Measurements from ENCODE around the gene CCL1.

Gene CCL1

DNA sequence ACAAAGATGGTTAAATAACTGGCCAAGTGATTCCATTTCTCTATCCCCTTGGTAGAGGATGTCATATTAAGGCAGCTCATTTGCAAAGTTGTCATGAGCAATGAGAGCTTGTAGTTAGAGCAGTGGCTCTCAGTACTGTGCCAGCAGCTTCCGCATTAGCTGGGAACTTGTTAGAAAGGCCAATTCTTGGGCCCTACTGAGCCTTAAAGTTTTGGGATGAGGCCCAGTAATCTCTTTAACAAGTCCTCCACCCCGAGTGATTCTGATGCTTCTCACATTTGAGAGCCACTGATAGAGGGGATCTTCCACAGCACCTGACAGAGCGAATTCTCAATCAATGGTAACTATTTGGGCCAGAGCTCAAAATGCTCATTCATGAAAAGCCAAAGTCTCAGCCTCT is 20.2 kb upstream of the CCL1 start:
- DNase-seq (ENCODE audit: low read depth) = no peak

- DNase-seq (ENCODE audit: low read depth) = no peak
Observed at GRCh38 chr17:34382621-34383124, 19.6 kb upstream of the CCL1 start.

GRCh38 chr17:34379868-34380267 is 16.8 kb upstream of the CCL1 start:
- no peak for DNase-seq (ENCODE audit: low read depth)

GRCh38 chr17:34378664-34379101 is 15.7 kb upstream of the CCL1 start:
- no peak for DNase-seq (ENCODE audit: low read depth)

- no peak for DNase-seq (ENCODE audit: low read depth)
Observed at GRCh38 chr17:34377078-34377823, 14.2 kb upstream of the CCL1 start.

DNA sequence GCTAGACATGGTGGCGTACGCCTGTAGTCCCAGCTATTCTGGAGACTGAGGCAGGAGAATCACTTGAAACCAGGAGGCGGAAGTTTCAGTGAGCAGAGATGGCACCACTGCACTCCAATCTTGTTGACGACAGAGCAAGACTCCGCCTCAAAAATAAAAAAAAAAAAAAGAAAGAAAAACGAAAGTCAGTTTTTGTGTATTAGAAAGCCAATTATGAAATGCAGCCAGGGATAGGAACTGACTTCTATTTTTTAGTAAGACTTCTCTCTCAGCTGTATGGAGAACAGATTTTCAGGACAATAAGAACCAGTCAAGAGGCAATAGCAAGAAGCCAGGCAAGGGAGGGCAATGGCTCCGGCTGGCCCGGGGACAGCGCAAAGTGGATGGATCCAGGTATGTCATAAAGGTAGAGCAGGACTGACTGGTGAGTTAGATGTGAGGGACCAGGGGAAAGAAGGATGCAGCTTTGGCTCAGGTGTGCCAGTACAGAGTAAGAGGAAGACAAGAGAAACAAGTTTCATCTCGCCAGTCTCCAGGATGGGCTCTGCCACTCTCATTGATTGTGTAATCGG is 12.5 kb upstream of the CCL1 start:
- DNase-seq (ENCODE audit: low read depth) = no peak

DNA sequence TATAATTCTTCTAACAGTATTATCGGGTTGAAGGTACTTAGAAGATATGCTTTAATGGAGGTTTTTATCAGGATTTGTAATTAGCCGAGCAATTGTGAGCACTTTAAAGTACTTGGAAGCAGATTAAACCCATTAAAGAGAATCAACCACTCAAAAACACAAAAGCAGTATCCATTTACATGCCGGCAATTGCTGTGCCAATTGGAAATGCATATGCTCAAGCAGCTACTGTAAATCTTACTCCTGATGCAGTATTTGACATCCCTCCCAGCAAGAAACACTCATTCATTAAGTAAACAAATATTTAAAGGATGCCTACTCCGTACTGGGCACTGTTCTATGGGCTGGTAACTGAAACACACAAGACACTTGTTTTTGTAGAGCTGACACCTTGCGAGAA is 11.4 kb upstream of the CCL1 start:
- DNase-seq (ENCODE audit: low read depth) = no peak

DNA sequence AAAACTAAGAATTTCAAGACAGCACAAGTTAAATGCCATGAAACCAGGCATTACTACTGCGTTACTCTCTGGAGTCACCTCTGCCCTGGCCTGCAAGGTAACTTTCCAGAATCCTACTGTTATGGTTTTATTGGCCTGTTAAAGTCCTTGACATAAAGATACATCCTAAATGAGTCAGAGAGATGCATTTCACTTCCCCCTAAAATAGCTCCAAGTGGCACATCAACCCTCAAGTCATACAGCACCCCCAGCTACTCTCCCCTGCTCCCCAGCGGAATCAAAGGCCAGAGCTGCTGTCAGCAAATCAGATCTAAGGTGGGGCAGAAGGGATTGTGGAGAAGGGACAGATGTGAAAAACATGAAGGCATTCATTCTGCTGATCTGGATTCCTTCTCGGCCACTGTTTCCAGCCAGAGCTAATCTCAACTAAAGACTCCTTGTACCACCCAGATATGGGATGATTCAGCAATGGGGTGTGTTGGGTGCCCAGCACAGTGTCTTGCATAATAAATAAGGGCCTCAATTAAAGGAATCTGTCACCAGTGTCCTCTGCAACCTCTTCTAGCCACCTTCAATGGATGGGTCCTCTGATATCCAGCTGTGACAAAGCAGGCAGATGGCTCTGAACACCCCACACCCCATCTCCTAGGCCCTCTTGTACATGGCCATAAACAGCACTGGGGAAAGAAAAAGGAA is 8.5 kb upstream of the CCL1 start:
- DNase-seq (ENCODE audit: low read depth) = no peak

DNA sequence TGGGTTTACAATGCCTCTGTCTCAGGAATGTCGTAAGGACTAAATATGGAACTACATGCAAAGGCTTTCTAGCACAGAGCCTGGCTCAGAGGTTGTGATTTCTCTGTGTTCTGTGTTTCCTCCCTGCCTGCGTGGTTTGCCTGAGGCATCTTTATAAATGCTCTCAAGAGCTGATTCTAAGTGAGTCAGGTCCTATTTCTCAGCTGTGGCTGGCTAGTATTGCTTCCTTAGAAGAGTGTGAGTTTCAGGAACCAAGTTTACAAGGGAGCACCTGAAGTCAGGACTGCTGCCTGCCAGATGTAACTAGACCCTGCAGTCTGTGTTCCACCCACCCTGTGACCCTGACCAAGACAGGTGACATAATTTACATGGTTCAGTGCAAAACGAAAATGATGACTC is 8.0 kb upstream of the CCL1 start:
- DNase-seq (ENCODE audit: low read depth) = no peak

DNA sequence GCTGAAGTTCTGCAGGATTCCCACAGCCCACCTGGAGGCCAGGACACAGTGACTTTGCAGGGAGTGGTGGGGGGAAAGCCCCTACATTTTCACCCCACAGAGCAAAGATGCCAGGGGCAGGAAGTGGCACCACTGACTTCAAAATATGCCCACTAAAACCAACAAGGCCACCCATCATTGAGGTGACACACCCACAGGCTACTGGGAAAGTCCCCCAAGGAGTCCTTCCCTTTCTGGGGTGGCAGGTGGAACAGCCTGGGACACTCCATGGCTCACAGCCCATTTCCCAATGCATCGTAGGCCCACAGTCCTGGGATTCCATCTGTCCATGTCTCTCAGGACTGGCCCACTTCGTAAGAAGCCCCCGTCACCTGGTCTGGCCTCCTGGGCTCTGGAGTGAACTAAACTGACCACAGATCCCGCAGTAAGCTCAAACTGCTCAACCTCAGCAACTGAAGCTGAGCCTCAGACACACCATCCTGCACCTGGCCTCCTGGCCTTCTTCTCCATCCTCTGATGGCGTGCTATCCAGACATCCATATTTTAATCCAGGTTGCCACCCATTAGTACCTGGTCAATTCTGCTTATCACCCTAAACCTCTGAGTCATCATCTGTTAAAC is 7.5 kb upstream of the CCL1 start:
- no peak for DNase-seq (ENCODE audit: low read depth)

GRCh38 chr17:34369571-34369970 is 6.5 kb upstream of the CCL1 start:
- DNase-seq (ENCODE audit: low read depth) = no peak

DNA sequence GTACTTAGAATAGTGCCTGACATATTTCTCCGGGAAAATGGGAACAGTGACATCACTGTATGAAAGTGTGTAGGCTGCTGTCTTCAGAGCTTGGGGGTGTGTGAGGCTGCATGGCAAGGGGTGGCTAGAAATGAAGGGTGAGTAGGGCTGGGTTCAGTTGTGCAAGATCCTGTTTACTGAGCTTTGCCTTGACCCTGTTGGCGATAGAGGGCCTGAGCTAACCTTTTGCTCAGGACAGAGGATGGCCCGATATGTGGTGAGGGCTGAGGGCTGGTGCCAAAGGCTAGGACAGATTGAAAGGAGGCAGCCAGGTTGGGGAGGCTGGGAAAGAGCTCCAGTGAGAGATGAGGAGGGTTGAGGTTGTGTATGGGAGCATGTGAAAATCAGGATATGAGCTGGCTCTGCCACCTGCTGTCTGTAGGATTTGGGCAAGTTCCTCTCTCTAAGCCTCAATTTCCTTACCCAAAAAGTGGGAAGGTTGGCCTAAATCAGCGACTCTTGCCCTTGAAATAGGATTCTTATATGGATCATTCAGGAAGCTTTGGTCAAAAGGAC is 6.0 kb upstream of the CCL1 start:
- DNase-seq (ENCODE audit: low read depth) = no peak

DNA sequence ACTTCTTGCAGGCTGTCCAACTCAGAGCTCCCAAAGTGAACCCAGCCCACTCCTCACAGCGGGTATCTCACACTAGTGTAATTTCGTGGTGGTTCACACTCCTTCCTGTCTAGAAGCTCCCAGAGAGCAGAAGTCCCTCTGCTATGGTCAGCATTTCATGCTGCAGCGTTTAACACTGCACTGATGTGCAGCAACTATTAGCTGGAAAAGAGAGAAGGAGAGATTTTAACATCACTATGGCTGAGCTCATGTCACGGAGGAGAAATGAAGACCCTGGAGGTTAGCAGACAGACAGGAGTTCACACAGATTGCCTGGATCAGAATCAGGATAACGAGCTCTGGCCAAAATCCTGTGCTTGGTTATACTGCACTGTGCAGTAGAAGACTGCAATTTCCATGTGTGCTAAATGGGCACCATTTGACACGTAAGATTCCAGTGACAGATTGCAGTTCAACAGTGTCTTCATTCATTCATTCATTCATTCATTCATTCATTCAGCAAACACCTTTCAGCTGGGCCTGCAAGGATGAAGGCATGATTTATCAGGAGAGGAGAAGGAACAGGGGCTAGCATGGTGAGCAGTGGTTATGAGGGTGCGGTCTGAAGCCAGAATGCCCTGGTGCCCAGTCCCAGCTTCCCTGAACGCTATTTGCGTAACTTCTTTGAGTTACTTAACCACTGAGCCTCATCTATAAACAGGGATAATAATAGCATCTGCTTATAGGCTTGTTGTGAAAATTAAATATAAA is 5.3 kb upstream of the CCL1 start:
- no peak for DNase-seq (ENCODE audit: low read depth)

DNA sequence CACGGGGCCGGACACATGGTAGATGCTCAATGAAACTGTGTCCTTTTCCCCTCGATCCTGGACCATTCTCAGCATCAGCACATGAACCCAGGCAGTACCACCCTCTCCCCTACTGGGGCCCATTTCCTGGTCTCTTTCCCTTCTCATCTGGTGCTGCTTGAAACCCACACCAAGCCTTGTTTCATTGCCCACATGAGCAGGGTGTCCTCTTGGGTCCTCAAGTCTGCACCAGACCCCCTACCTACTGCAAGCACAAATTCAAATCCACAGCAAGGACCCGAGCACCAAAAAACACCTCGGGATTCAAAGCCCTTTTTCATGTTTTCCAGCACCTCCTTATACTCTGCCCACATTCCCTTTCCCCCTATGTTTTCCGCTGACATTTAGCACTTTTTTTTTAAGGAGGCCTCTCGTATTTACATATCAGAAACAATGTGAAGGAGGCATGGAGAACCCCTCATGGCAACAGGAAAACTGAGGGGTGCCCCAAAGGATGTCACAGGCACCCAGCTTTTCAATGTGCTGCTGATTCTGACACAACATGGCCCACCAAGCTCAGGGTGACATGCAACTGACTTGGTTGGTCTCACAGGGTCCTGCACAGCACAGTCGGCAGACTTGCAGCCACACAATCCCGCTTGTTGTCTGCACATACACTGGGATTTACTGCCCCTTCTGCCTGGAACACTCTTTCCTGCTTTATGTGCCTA is 4.6 kb upstream of the CCL1 start:
- no peak for DNase-seq (ENCODE audit: low read depth)

GRCh38 chr17:34366529-34367107 is 3.6 kb upstream of the CCL1 start:
- DNase-seq (ENCODE audit: low read depth) = no peak

DNA sequence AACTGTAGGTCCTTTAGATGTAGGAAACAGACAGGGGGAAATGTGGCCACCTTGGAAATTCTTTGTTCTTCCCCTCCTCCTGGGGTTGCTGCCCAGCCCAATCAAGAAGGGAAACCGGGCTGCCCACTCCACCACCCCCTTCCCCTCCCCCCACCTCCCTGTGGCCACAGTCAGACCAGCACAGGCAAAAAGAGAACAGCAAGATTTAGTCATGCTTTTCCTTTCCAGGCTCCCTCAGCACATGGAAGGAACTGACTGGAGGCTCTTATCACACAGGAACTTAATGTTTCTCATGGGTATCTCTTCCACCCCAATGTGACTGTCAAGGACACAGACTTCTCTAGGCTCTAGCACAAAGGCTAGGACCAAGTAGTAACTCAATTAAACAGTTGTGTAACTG is 3.0 kb upstream of the CCL1 start:
- no peak for DNase-seq (ENCODE audit: low read depth)

DNA sequence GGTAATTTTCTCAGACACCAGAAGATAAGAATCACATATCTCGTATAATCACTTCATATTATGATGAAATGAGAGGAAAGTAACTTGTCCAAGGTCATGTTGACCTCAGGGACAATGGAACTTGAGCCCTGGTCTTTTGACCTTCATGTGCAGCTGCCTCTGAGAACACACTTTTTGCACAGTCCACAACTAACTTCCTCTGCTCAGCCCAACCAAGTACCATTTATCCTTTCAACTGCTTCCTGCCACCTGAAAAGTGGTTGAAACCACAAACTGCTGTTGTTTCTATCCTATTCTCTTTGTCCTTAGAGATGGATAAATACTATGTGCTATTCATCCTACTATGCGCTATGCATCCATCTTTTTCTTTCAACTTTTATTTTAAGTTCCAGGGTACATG is 2.3 kb upstream of the CCL1 start:
- no peak for DNase-seq (ENCODE audit: low read depth)

GRCh38 chr17:34364751-34365150 is 1.7 kb upstream of the CCL1 start:
- no peak for DNase-seq (ENCODE audit: low read depth)

DNA sequence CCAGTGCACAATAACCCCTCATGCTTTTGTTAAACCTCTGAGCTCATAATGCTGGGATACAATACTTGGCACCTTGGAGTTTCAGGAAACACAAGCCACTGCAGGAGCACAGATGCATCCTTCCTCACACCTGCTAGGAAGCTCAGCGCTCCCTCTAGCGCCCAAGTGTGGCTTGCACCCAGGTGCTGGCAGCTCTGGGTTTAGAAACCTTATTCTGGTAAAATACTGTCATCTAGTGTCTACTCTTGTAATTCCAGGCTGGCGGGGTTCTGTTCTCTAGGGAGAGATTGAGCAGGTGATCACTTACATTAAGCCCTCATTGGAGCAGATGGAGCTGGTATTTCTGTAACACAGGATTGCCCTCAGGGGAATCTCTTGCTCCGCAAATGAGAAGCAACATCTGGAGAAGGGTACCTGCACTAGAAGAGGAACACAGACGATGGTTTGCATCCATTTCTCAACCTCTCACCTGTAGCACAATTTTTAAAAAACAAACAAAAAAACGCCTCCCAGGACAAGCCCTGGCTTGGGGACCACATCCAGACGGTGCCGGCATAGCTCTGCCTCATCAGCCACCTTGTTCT is 1.5 kb downstream of the CCL1 start:
- DNase-seq (ENCODE audit: low read depth) = peak; percentile 87

DNA sequence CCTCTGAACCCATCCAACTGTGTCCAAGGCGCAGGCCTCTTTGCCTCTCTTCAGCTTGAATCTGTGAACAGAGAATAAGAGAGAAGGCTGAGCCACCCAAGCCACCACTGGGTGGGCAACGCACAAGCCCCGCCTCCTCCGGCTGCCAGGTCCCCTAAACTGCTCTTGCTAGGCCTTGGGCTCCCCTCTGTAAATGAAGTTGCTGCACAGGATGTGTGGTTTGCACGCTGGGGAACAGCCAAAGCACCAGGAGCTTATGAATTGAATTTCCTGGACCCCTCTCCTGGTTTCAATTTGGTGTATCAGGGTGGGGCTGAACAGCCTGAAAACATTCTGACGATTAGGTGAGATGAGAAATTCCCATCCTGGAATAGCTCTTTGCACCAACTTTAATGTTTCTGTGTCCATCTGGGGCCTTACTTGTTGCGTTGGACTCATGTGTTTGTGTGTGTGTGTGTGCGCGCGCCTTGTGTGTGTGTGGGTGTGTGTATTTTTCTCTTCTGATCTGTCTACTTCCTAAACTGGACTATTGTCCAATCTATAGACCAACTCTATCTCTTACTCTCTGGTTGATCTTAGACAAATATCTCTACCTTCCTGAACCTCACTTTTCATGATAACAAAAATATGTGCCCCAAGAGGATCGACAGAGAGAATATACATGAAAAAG is 2.3 kb downstream of the CCL1 start:
- no peak for DNase-seq (ENCODE audit: low read depth)
